ENCODE data around the gene GADL1.

The GADL1 gene

DNA sequence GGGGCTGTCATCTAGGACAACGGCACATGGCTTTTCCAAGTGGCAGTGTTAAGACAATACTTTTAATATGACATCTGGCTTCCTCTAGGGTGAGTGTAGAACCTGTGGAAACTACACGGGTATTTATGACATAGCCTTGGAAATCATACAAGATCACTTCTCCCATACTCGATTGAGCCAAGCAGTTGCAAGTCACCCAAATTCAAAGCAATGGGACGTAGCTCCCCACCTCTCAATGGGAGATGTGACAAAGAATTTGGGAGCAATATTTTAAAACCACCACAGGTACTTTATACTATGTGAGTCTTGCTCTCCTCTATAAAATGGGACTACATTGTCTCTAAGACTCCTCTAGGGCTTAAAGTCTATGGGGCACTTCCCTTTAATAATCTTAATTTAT lies 194.5 kb downstream of the GADL1 start:
- TF ChIP-seq, protein P1, sequence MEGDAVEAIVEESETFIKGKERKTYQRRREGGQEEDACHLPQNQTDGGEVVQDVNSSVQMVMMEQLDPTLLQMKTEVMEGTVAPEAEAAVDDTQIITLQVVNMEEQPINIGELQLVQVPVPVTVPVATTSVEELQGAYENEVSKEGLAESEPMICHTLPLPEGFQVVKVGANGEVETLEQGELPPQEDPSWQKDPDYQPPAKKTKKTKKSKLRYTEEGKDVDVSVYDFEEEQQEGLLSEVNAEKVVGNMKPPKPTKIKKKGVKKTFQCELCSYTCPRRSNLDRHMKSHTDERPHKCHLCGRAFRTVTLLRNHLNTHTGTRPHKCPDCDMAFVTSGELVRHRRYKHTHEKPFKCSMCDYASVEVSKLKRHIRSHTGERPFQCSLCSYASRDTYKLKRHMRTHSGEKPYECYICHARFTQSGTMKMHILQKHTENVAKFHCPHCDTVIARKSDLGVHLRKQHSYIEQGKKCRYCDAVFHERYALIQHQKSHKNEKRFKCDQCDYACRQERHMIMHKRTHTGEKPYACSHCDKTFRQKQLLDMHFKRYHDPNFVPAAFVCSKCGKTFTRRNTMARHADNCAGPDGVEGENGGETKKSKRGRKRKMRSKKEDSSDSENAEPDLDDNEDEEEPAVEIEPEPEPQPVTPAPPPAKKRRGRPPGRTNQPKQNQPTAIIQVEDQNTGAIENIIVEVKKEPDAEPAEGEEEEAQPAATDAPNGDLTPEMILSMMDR (IDR thresholded peaks at IDR 0.05; ENCODE audit: extremely low read depth, insufficient read depth, missing control alignments): no peak
- no peak for DNase-seq (ENCODE audit: low spot score)
- in situ Hi-C loops (cut with MboI; ENCODE audit: low pct_unique_long_range_greater_than_20kb, low sequenced_read_pairs, unreplicated experiment): loop anchor here (25.0 kb wide), 2 partner anchors 488 to 663 kb away; no protein-coding TSS in a partner anchor

DNA sequence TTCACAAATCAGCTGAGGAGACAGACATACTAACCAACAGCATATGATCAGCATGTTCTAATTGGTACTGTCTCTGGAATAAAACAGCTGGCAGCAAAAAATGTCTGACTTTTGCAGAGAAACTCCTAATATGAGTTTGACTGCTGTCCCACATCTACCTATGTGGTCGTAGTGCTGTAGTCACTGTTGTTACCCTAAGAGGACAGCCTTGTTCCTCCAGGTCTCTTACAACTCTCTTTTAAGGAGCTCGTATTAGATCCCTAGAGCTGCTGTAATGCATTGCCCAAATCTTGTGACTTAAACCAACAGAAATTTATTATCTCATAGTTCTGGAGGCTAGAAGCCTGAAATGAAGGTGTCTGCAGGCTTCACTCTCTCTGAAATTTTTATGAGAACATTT lies 195.9 kb downstream of the GADL1 start:
- DNase-seq (ENCODE audit: low spot score): no peak
- in situ Hi-C loops (cut with MboI; ENCODE audit: low pct_unique_long_range_greater_than_20kb, low sequenced_read_pairs, unreplicated experiment): loop anchor here (25.0 kb wide), 2 partner anchors 486 to 661 kb away; no protein-coding TSS in a partner anchor
- TF ChIP-seq, protein P1 (IDR thresholded peaks at IDR 0.05; ENCODE audit: extremely low read depth, insufficient read depth, missing control alignments): no peak

DNA sequence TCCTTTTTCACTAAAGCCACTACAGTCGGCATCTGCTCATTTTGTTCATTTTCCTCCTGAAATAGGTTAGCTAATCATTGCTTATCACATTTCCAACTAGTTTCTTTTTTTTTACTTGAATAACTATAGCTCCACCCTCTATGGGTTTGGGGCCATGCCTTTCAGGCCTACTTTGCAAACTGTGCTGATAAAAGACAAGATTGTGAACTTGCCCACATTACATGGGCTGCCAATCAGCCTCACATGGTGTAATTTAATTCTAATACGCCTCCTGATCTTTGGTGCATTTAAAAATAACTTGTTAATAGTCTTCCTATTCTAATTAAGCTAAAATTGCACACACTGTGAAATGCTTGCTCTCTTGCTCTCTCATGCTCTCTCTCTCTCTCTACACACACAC lies 197.6 kb downstream of the GADL1 start:
- TF ChIP-seq, protein P1 (IDR thresholded peaks at IDR 0.05; ENCODE audit: extremely low read depth, insufficient read depth, missing control alignments): no peak
- in situ Hi-C loops (cut with MboI; ENCODE audit: low pct_unique_long_range_greater_than_20kb, low sequenced_read_pairs, unreplicated experiment): loop anchor here (25.0 kb wide), 2 partner anchors 485 to 660 kb away; no protein-coding TSS in a partner anchor
- DNase-seq (ENCODE audit: low spot score): no peak

DNA sequence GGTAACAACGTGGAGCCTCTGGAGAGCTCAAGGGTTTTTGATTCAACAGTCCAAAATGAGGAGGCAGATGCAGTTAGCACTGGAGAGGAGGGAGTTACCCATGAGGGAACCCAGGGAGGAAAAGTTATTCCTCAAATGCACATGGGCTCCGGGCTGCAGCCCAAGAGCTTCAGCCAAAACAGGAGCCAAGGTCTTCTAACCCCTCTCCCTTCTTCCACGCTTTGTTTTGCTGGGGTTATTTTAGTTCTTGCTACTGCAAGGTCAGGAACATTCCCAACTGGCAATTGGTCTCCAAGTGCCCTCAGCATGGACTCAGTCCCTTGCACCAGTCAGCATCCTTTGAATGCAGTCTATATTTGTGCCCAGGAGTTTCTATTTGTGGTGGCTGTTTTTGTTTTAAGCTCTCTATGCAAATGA lies 198.1 kb downstream of the GADL1 start:
- no peak for DNase-seq (ENCODE audit: low spot score)
- in situ Hi-C loops (cut with MboI; ENCODE audit: low pct_unique_long_range_greater_than_20kb, low sequenced_read_pairs, unreplicated experiment): loop anchor here (25.0 kb wide), 2 partner anchors 484 to 659 kb away; no protein-coding TSS in a partner anchor
- TF ChIP-seq, protein P1 (IDR thresholded peaks at IDR 0.05; ENCODE audit: extremely low read depth, insufficient read depth, missing control alignments): no peak

DNA sequence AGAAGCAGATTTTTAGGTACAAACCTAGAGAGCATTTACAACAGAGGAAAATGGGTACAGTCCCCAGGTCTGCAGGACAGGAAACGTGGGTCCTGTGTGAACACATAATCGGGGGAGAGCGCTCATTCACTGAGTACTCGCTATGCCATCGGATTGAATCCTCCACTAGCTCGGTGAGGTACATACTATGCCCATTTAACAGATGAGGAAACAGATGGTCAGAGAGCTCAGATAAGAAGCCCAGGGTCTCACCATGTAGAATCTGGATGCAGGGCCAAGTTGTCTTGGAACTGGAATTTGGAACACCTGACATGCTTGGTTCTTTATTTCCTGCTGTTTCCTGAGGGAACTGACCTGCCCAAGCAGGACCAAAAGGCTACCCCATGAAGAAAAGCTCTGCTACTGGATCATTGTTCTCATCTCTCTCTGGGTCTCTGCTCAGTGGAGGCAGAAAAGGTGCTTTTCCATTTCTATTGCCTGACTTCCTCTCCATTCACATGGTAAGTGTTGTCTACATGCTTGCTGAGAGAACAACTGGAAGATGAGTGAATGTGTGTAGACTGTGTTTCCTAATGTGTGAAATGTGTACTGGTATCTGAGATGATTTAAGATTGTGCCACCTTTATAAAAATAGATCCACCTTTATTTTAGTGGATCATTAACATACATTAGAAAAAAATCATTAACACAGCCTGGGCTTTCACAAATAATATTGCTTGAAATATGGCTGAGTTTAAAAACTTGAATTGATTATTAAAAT lies 199.0 kb downstream of the GADL1 start:
- no peak for DNase-seq (ENCODE audit: low spot score)
- in situ Hi-C loops (cut with MboI; ENCODE audit: low pct_unique_long_range_greater_than_20kb, low sequenced_read_pairs, unreplicated experiment): loop anchor here (25.0 kb wide), 2 partner anchors 483 to 658 kb away; no protein-coding TSS in a partner anchor
- TF ChIP-seq, protein P1 (IDR thresholded peaks at IDR 0.05; ENCODE audit: extremely low read depth, insufficient read depth, missing control alignments): no peak

DNA sequence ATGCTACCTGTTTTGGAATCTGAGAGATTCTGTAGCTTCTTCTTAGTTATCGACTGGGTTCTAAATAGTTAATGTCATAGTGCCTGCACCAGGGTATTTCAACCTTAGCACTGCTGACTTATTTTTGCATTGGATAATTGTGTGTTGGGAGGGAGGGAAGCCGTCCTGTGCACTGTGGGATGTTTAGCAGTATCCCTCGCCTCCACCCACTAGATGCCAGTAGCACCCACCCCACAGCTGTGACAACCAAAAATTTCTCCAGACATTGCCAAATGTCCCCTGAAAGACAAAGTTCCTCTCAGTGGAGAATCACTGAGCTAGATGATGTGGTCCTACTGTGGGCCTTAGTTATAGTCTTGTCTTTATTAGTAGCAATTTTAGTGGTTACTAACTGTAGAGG lies 199.8 kb downstream of the GADL1 start:
- in situ Hi-C loops (cut with MboI; ENCODE audit: low pct_unique_long_range_greater_than_20kb, low sequenced_read_pairs, unreplicated experiment): loop anchor here (25.0 kb wide), 2 partner anchors 482 to 657 kb away; no protein-coding TSS in a partner anchor
- no peak for DNase-seq (ENCODE audit: low spot score)
- TF ChIP-seq, protein P1 (IDR thresholded peaks at IDR 0.05; ENCODE audit: extremely low read depth, insufficient read depth, missing control alignments): no peak
